ENCODE results near the gene PARP14.
"Not testable (repeated sequence)": the region's sequence is repeated elsewhere in the genome, so short reads cannot be mapped to it uniquely, and the experiment has no call there.

- TF ChIP-seq CTCF, POLR2A (IDR thresholded peaks at IDR 0.05): not testable (repeated sequence)
These were observed 52.3 kb downstream of the PARP14 start for GRCh38 chr3:122732682-122733525.
